GM12872 (cell line): ENCODE data around the gene C1R.

Experiments used
- TF ChIP-seq, protein P1 (sequence below): IDR thresholded peaks from 3 replicates; pipeline ENCODE4 v1.5.1; 2011; ENCODE audit warnings: low read depth, mild to moderate bottlenecking, low read length, moderate library complexity; ENCODE audit not compliant: insufficient read depth

C1R gene

DNA sequence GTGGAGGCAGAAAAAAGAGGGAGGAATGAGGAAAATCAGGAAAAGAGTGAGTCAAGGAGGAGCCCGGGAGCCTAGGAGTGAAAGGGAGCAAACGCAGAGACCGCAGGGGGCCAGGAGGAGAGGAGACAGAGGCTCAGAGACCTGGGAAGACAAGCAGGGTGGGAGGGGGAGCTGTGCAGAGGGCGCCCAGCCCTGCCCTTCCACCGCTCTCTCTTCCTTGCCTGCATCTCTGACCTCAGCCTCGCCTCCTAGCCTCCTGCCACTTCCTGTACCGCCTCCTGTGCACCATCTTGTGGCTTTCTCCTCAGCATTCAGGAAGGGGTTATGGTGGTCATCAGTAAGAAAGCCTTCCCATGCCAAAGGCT lies 39.2 kb upstream of the C1R start:
- TF ChIP-seq, protein P1, sequence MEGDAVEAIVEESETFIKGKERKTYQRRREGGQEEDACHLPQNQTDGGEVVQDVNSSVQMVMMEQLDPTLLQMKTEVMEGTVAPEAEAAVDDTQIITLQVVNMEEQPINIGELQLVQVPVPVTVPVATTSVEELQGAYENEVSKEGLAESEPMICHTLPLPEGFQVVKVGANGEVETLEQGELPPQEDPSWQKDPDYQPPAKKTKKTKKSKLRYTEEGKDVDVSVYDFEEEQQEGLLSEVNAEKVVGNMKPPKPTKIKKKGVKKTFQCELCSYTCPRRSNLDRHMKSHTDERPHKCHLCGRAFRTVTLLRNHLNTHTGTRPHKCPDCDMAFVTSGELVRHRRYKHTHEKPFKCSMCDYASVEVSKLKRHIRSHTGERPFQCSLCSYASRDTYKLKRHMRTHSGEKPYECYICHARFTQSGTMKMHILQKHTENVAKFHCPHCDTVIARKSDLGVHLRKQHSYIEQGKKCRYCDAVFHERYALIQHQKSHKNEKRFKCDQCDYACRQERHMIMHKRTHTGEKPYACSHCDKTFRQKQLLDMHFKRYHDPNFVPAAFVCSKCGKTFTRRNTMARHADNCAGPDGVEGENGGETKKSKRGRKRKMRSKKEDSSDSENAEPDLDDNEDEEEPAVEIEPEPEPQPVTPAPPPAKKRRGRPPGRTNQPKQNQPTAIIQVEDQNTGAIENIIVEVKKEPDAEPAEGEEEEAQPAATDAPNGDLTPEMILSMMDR, result no peak

DNA sequence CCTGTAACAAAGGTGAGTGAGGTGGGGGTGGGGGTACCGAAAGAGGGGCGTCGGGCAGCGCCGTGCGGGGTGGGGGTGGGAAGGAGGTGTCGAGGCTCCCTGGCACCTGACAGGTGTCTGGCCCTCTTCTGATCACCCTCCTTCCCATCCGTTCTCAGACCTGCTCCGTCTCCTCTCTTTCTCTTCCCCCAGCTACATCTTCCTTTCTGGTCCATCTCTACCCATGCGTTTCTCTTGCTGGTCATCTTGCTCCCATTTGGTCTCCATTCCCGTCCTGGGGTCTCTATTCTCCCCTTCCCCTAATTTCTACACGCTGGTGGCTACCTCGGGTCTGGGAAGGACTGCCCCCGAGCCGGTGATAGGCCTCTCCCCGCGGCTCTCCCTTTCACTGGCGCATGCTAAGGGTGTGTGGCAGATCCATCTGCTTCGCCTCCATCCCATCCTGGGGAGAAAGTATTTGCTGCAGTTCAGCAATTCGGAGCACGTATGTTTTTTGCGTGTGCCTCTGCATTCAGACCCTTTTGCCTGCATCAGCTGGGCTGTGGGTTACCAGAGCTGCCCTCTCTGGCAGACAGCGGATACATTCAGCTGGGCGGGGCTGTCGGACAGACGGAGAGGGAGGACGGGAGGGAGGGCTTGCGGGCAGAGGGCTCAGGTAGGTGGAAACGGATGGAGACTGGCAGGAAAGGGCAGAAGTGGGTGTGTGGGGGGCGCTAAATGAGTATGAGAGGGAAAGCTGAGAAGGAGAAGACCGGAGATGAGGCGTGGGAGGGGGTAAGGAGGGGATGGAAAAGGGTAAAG lies 38.7 kb upstream of the C1R start:
- TF ChIP-seq, protein P1, result no peak

DNA sequence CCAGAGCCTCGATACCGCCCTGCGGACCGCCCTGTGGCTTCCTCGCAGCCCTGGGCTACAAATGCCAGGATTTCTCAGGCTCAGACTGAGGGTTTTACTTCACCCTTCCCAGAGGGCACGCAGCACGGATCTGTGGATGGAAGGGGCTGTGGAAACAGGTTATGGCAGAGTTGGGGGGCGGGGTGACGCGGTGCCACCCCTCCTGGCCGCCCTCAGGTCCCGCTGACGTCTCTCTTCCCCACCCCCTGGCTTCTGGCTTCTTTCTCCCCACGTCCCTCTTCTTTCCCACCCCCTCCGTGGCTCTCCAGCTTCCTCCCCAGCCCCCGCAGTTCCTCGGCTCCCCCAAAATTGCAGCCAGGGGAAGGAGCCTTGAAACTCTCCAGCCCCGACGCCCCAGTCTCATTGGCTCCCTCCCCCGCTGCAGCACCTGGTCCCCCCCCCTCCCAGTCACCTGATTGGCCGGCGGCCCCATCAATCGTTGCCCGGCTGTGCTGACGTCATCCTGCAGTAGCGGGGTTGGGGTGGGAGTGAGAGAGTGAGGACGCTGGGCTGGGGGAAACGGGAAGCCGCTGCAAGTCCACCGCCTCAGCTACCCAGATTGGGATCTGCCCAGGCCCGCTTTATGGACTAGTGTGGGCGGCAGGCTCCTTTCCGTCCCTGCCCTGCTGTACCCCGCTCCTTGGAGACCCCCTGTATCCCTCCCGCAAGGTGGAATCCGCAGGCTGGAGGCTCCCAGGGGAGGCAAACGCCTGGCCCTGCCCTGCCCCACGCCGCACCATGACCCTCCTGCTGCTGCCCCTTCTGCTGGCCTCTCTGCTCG lies 37.8 kb upstream of the C1R start, which contains the start of gene CLSTN3:
TSS of gene CLSTN3 (plus strand) at position 500 of the 820 bp plus-strand sequence. CDS start at position 778, 278 bp downstream.
- TF ChIP-seq, protein P1, result no peak

DNA sequence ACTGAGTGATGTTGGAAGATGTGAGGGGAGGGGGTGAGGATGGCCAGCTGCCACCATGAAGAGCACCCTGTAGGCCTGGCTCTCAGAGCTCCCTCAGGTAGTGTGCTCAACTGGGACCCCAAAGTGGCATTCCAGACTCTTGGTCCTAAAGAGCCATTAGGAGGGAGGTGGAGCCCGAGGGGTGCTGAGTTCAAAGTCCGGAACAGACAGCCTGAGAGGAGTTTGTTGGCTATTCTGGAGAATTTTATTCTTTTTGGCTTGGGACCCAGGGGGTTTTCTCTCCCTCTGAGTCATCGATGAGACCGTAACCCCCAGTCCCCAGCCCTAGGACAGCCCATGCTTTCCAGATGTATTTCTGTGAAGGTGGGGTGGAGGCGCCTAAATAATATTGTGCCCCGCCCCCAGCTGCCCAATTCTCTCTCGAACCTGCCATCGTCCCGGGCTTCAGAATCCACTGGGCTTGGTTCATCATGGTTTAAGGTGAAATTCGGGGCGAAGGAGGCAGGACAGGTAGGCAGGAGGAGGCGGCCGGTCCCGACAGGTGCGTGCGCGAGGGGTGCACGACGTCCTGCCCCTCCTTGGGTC lies 37.1 kb upstream of the C1R start:
- TF ChIP-seq, protein P1, result no peak

DNA sequence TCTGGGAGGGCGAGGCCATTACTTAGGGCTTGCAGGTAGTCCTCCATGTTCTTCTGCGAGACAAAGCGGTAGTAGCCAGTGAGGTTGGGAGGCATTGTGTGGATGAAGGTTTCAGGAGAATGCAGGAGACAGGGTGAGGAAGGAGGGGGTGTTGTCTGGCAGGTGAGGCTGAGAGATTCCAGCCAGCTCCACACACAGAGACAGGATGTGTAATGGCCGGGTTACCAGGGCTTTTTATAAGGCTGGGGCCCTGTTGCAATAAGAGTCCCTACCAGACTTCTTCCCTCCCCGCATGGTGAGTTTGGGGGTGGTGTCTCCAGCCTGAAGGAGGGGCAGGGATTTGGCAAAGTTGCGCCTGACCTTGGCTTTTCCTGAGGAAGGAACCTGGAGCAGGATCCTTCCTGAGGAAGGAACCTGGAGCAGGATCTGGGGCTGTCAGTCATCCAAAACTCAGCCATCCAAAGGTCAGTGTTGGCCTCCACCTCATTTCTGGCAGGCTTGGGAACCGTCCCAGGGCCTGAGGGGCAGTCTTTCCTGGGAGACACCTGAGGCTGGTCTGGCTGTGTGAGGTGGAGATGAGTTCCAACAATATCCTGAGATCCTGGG lies 36.5 kb upstream of the C1R start, which contains the start of gene RBP5:
TSS of gene RBP5 (minus strand) at position 209 of the 606 bp plus-strand sequence. CDS start at position 95, 114 bp downstream.
- TF ChIP-seq, protein P1, result no peak

DNA sequence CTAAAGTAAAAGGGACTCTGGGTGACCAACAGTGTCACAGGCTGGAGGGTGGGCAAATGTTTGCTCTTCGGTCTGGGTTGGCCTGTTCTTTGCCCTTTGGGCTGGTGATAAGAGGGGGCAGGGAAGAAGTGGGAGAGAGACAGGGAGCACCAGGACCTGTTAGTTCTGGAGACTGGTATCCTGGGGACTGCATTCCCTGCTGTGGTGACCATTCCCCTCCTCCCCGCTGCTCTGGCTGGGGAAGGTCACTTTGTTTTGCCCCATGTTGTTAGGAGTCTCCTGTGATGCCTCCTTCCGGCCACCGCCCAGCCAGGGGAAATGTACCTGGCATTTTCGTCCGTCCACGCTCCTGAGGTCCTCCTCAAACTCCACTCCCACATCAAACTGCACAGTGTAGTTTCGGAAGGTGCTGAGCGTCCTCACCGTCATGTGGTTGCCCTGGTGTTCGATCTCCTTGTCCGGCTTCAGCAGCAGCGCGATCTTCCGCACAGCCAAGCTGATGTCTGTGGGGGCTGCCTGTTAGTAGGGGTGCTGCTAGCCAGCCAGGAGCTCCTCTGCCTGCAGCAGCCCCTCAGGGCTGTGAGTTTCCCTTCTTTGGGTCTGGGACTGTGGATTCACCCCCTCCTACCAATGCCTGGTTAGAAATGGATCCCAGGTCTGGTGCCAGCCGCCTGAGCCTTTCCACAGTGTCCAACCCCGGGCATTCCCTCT lies 35.8 kb upstream of the C1R start:
- TF ChIP-seq, protein P1, result no peak
